SK-N-SH (cell line): ENCODE data around the gene SMAD3.

Source experiments
- CHD2 ChIP-seq: fragments of 150-350 bp; IDR thresholded peaks from 2 replicates; pipeline ENCODE4 v1.6.1; 2018; ENCODE audit warnings: low read length; ENCODE audit not compliant: partially characterized antibody
- CTCF ChIP-seq: fragments of 200-600 bp; sonication (generic); IDR thresholded peaks from 2 replicates; pipeline ENCODE4 v1.6.1; 2017; ENCODE audit warnings: antibody characterized with exemption, mild to moderate bottlenecking, moderate library complexity
- EP300 ChIP-seq, 2 experiments: IDR thresholded peaks; 2 replicates each; pipeline versions ENCODE4 v1.4.0 to v1.6.1; 2012; ENCODE audit warnings: borderline replicate concordance in 1 of 2, low read depth in 1 of 2, low read length in 1 of 2
- POLR2AphosphoS5 ChIP-seq: IDR thresholded peaks from 2 replicates; pipeline ENCODE4 v1.6.1; 2012; ENCODE audit warnings: low read depth, low read length
- RXRA ChIP-seq: IDR thresholded peaks from 2 replicates; pipeline ENCODE4 v1.4.0; 2012; ENCODE audit warnings: low read depth, mild to moderate bottlenecking, borderline replicate concordance
- TF ChIP-seq, protein P1 (sequence below): fragments of 150-350 bp; IDR thresholded peaks from 2 replicates; pipeline ENCODE4 v1.6.1; 2016; ENCODE audit warnings: mild to moderate bottlenecking, low read depth, low read length

DNA sequence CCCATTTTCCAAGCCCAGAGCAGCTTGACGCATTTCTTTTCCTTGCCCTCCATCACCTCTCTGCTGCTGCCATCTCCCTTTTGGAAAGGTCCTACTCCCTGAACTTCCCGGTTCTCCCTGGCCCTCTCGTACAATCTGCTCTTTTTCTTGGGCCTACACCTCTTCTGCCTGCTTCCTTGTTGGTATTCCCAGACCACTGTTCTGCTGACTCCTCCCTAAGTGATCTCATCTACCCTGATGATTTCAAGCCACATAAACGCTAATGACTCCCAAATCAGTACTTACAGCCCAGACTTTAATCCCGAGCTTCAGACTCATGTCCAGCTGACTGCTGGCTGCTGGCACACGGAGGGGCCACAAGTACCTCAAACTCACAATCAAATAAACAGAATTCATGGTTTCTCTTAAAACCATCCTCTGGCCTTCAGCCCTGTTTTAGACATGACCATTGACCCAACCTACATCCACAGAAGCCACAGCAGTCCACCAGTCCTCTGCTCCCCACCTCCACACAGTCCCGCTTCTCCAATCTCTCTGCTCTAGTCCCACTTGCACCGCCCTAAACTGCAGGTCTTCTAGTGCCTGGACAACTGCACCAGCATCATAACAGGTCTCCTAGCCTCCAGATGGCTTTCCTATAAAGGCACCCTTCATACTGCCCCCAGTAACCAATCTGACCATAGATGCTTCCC lies 131.4 kb downstream of the SMAD3 start:
- no peak for TF ChIP-seq EP300 (IDR thresholded peaks at IDR 0.05; ENCODE audit: borderline replicate concordance in 1 of 2, low read depth in 1 of 2, low read length in 1 of 2)
- no peak for TF ChIP-seq RXRA
- no peak for TF ChIP-seq CHD2
- TF ChIP-seq CTCF, result no peak
- TF ChIP-seq, protein P1, sequence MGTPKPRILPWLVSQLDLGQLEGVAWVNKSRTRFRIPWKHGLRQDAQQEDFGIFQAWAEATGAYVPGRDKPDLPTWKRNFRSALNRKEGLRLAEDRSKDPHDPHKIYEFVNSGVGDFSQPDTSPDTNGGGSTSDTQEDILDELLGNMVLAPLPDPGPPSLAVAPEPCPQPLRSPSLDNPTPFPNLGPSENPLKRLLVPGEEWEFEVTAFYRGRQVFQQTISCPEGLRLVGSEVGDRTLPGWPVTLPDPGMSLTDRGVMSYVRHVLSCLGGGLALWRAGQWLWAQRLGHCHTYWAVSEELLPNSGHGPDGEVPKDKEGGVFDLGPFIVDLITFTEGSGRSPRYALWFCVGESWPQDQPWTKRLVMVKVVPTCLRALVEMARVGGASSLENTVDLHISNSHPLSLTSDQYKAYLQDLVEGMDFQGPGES, result no peak
- no peak for TF ChIP-seq POLR2AphosphoS5
